Measurements from ENCODE around the gene ERG.

DNA sequence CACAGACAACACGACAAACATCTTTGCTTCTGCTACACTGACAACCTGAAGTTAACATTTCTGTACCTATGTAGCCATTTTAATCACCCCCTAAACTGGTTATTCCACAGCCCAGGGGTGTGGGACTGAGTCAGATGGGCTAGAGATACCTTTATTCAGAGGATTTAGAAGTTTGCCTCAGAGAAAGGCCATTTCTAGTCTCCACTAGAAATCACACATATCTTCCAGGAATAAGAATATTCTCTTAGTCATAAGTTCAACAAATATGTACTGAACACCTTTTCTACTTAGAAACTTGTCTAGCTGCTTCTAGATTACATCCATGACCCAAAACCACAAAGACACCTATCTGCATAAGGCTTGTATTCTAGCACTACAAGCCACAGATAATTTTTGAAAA lies 38.8 kb downstream of the ERG start:
- TF ChIP-seq, protein P1, sequence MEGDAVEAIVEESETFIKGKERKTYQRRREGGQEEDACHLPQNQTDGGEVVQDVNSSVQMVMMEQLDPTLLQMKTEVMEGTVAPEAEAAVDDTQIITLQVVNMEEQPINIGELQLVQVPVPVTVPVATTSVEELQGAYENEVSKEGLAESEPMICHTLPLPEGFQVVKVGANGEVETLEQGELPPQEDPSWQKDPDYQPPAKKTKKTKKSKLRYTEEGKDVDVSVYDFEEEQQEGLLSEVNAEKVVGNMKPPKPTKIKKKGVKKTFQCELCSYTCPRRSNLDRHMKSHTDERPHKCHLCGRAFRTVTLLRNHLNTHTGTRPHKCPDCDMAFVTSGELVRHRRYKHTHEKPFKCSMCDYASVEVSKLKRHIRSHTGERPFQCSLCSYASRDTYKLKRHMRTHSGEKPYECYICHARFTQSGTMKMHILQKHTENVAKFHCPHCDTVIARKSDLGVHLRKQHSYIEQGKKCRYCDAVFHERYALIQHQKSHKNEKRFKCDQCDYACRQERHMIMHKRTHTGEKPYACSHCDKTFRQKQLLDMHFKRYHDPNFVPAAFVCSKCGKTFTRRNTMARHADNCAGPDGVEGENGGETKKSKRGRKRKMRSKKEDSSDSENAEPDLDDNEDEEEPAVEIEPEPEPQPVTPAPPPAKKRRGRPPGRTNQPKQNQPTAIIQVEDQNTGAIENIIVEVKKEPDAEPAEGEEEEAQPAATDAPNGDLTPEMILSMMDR (IDR thresholded peaks at IDR 0.05), result no peak
- no peak for TF ChIP-seq EZH2phosphoT487 (IDR thresholded peaks at IDR 0.05)

Measured in neural progenitor cell (in vitro differentiated cells).